ENCODE measurements around the gene PAQR6.

The PAQR6 gene

GRCh38 chr1:156247460-156248322 lies at the start of gene PAQR6:
Gene PAQR6 (minus strand): TSS chr1:156248056. CDS start chr1:156246731, 1,325 bp downstream.
- no peak for DNase-seq

- peak; percentile 70 for DNase-seq
Measured at GRCh38 chr1:156295391-156295947, 47.6 kb upstream of the PAQR6 start, which contains the start of gene GLMP. Gene GLMP (minus strand): TSS chr1:156295679. CDS start chr1:156295645, 34 bp downstream.

- no peak for DNase-seq
Measured at GRCh38 chr1:156293895-156294294, 46.0 kb upstream of the PAQR6 start.

GRCh38 chr1:156293098-156293434 lies 45.2 kb upstream of the PAQR6 start:
- DNase-seq = no peak

- peak; percentile 66 for DNase-seq
Measured at GRCh38 chr1:156291226-156292061, 43.6 kb upstream of the PAQR6 start.

- DNase-seq = no peak
Measured at GRCh38 chr1:156289857-156290256, 42.0 kb upstream of the PAQR6 start.

GRCh38 chr1:156286061-156286460 lies 38.2 kb upstream of the PAQR6 start:
- no peak for DNase-seq

GRCh38 chr1:156285437-156285836 lies 37.6 kb upstream of the PAQR6 start:
- no peak for DNase-seq

- DNase-seq = peak; percentile 15
Measured at GRCh38 chr1:156284757-156285156, 36.9 kb upstream of the PAQR6 start.

- DNase-seq = no peak
Measured at GRCh38 chr1:156284112-156284511, 36.3 kb upstream of the PAQR6 start, which contains the start of gene TMEM79. Gene TMEM79 (plus strand): TSS chr1:156284325. CDS start chr1:156285227, 902 bp downstream.

GRCh38 chr1:156283521-156283920 lies 35.7 kb upstream of the PAQR6 start:
- DNase-seq = no peak

GRCh38 chr1:156282479-156283222 lies 34.8 kb upstream of the PAQR6 start, which contains the start of gene SMG5:
Gene SMG5 (minus strand): TSS chr1:156282825. CDS start chr1:156282680, 145 bp downstream.
- DNase-seq = peak; percentile 98

GRCh38 chr1:156281693-156282478 lies 34.0 kb upstream of the PAQR6 start:
- DNase-seq = peak; percentile 22

- DNase-seq = peak; percentile 46
Measured at GRCh38 chr1:156281281-156281680, 33.4 kb upstream of the PAQR6 start.

- no peak for DNase-seq
Measured at GRCh38 chr1:156279837-156280236, 32.0 kb upstream of the PAQR6 start.

GRCh38 chr1:156276966-156277381 lies 29.1 kb upstream of the PAQR6 start:
- no peak for DNase-seq

GRCh38 chr1:156276532-156276931 lies 28.7 kb upstream of the PAQR6 start:
- DNase-seq = no peak

GRCh38 chr1:156270314-156270713 lies 22.5 kb upstream of the PAQR6 start:
- DNase-seq = no peak

GRCh38 chr1:156268336-156268735 lies 20.5 kb upstream of the PAQR6 start:
- no peak for DNase-seq

GRCh38 chr1:156266051-156266450 lies 18.2 kb upstream of the PAQR6 start:
- no peak for DNase-seq

- no peak for DNase-seq
Measured at GRCh38 chr1:156263288-156263655, 15.4 kb upstream of the PAQR6 start.
